OCI-LY3 (cell line): Measurements from ENCODE around the gene ACSL3.
"Not testable (repeated sequence)": the region's sequence is repeated elsewhere in the genome, so short reads cannot be mapped to it uniquely, and the experiment has no call there.

Experiments used
- H2AFZ ChIP-seq: fragments of 200-600, 300-600 bp; shearing (Covaris generic); 2 replicates; pipeline ENCODE4 v1.6.0; 2014; ENCODE audit warnings: antibody characterized with exemption, low read depth, low read length
- H3K27ac ChIP-seq: fragments of 200-600, 300-600 bp; sonication (generic); 2 replicates; pipeline ENCODE4 v1.5.1; 2014; ENCODE audit warnings: mild to moderate bottlenecking, low read length, moderate library complexity, mixed read lengths
- H3K27me3 ChIP-seq: fragments of 200-600, 300-600 bp; sonication (generic); 2 replicates; pipeline ENCODE4 v1.6.1; 2014; ENCODE audit warnings: low read depth, low read length, mixed read lengths
- H3K36me3 ChIP-seq: fragments of 200-600, 300-600 bp; sonication (generic); replicated peaks from 2 replicates; pipeline ENCODE3; 2014; ENCODE audit warnings: low read depth, low read length, mixed read lengths
- H3K4me1 ChIP-seq: fragments of 300-600, 200-600 bp; sonication (generic); 2 replicates; pipeline ENCODE4 v1.6.1; 2014; ENCODE audit warnings: low read length, mixed read lengths
- H3K4me2 ChIP-seq: fragments of 200-600, 300-600 bp; sonication (generic); 2 replicates; pipeline ENCODE4 v1.6.1; 2014; ENCODE audit warnings: low read length, mixed read lengths
- H3K4me3 ChIP-seq: fragments of 300-600, 200-600 bp; sonication (generic); 2 replicates; pipeline ENCODE4 v1.5.1; 2014; ENCODE audit warnings: antibody characterized with exemption, mild to moderate bottlenecking, low read length, moderate library complexity
- H3K79me2 ChIP-seq: fragments of 300-600, 200-600 bp; shearing (Covaris generic); 2 replicates; pipeline ENCODE4 v1.6.1; 2014; ENCODE audit warnings: mild to moderate bottlenecking, low read length, mixed read lengths
- H3K9ac ChIP-seq: fragments of 300-600, 200-600 bp; shearing (Covaris generic); 2 replicates; pipeline ENCODE4 v1.6.0; 2014; ENCODE audit warnings: mild to moderate bottlenecking, low read length, moderate library complexity
- H3K9me3 ChIP-seq: fragments of 200-600, 300-600 bp; shearing (Covaris generic); 2 replicates; pipeline ENCODE4 v1.6.1; 2014; ENCODE audit warnings: low read length, mixed read lengths; ENCODE audit not compliant: insufficient read depth
- H4K20me1 ChIP-seq: fragments of 200-600, 300-600 bp; sonication (generic); 2 replicates; pipeline ENCODE4 v1.6.1; 2016; ENCODE audit warnings: low read length, mixed read lengths; ENCODE audit not compliant: insufficient read depth
- EZH2phosphoT487 ChIP-seq: fragments of 200-600 bp; shearing (Covaris generic); IDR thresholded peaks from 2 replicates; pipeline ENCODE4 v1.6.1; 2018; ENCODE audit warnings: antibody characterized with exemption, mixed run types, low read depth
- TF ChIP-seq, protein P1 (sequence below): fragments of 200-600, 300-600 bp; sonication (generic); IDR thresholded peaks from 2 replicates; pipeline ENCODE4 v1.5.1; 2014; ENCODE audit warnings: antibody characterized with exemption, low read length, low read depth

Gene ACSL3

GRCh38 chr2:222912776-222913175 is 51.9 kb downstream of the ACSL3 start:
- Histone ChIP-seq H3K27me3 (no peaks in the 10 kb centered on the region), H3K36me3 (peaks cover 27% of the 10 kb centered on the region), H3K4me2 (peak overlapping the region; percentile 71), H3K4me3 (peak overlapping the region; percentile 52), H2AFZ (no peak overlapping the region), H3K79me2 (peaks cover 68% of the 10 kb centered on the region), H4K20me1 (no peaks in the 10 kb centered on the region), H3K27ac (peak overlapping the region; percentile 96), H3K9me3 (no peaks in the 10 kb centered on the region), H3K4me1 (peaks cover 81% of the 10 kb centered on the region), H3K9ac (peak overlapping the region; percentile 97)
- no peak for TF ChIP-seq EZH2phosphoT487
- TF ChIP-seq, protein P1, sequence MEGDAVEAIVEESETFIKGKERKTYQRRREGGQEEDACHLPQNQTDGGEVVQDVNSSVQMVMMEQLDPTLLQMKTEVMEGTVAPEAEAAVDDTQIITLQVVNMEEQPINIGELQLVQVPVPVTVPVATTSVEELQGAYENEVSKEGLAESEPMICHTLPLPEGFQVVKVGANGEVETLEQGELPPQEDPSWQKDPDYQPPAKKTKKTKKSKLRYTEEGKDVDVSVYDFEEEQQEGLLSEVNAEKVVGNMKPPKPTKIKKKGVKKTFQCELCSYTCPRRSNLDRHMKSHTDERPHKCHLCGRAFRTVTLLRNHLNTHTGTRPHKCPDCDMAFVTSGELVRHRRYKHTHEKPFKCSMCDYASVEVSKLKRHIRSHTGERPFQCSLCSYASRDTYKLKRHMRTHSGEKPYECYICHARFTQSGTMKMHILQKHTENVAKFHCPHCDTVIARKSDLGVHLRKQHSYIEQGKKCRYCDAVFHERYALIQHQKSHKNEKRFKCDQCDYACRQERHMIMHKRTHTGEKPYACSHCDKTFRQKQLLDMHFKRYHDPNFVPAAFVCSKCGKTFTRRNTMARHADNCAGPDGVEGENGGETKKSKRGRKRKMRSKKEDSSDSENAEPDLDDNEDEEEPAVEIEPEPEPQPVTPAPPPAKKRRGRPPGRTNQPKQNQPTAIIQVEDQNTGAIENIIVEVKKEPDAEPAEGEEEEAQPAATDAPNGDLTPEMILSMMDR, result no peak

GRCh38 chr2:222915092-222915957 is 54.5 kb downstream of the ACSL3 start:
- Histone ChIP-seq H3K9ac (peak overlapping the region; percentile 97), H3K36me3 (peaks cover 25% of the 10 kb centered on the region), H3K4me1 (peaks cover 61% of the 10 kb centered on the region), H3K4me3 (no peak overlapping the region), H4K20me1 (no peaks in the 10 kb centered on the region), H2AFZ (no peak overlapping the region), H3K27ac (peak overlapping the region; percentile 96), H3K9me3 (no peaks in the 10 kb centered on the region), H3K79me2 (peaks cover 45% of the 10 kb centered on the region), H3K27me3 (no peaks in the 10 kb centered on the region), H3K4me2 (peak overlapping the region; percentile 71)
- TF ChIP-seq, protein P1, result peak; percentile 62
- no peak for TF ChIP-seq EZH2phosphoT487

GRCh38 chr2:222916229-222917197 is 55.7 kb downstream of the ACSL3 start:
- no peaks in the 10 kb centered on the region for H3K27me3 ChIP-seq
- H3K79me2 ChIP-seq, result peaks cover 40% of the 10 kb centered on the region
- H3K4me3 ChIP-seq, result no peak overlapping the region
- H3K9ac ChIP-seq, result no peak overlapping the region
- H3K27ac ChIP-seq, result peak overlapping the region; percentile 18; the same call in 1 of the 2 replicates
- peaks cover 49% of the 10 kb centered on the region for H3K4me1 ChIP-seq
- no peaks in the 10 kb centered on the region for H3K9me3 ChIP-seq
- no peaks in the 10 kb centered on the region for H4K20me1 ChIP-seq
- no peak overlapping the region for H3K4me2 ChIP-seq
- TF ChIP-seq EZH2phosphoT487, result no peak
- TF ChIP-seq, protein P1, result no peak
- peaks cover 32% of the 10 kb centered on the region for H3K36me3 ChIP-seq
- no peak overlapping the region for H2AFZ ChIP-seq

GRCh38 chr2:222917212-222917611 is 56.4 kb downstream of the ACSL3 start:
- not testable (repeated sequence) for H3K9me3 ChIP-seq, H3K27ac ChIP-seq, H2AFZ ChIP-seq, H3K27me3 ChIP-seq, H3K4me2 ChIP-seq, H3K4me3 ChIP-seq, H4K20me1 ChIP-seq, H3K9ac ChIP-seq
- Histone ChIP-seq H3K79me2 (peaks cover 40% of the 10 kb centered on the region), H3K36me3 (peaks cover 32% of the 10 kb centered on the region), H3K4me1 (peaks cover 45% of the 10 kb centered on the region)
